Body of pancreas (tissue), 4 donors: ENCODE results near the gene SGO2.

Source experiments
- CTCF ChIP-seq, 7 experiments: fragments of 450-650 bp in 4 of 7; fragments of 200-600 bp in 3 of 7; sonication (generic) in 3 of 7; IDR thresholded peaks; one replicate each; pipeline ENCODE4 v1.5.1; 2016 to 2019; ENCODE audit warnings: antibody characterized with exemption in 7 of 7
- POLR2A ChIP-seq, 3 donors: fragments of 450-650 bp; IDR thresholded peaks; one replicate each; pipeline ENCODE4 v1.6.1; 2016; ENCODE audit warnings: antibody characterized with exemption in 3 of 3, mild to moderate bottlenecking in 2 of 3

- TF ChIP-seq CTCF (IDR thresholded peaks at IDR 0.05) (no peak), POLR2A (IDR thresholded peaks at IDR 0.05) (no peak)
Observed at GRCh38 chr2:200624026-200624425, 98.0 kb downstream of the SGO2 start.
